K562 (cell line): ENCODE measurements around the gene USP20. TPM values are rescaled to one million over a fixed set of nuclear protein-coding genes. Genes with fewer than 3 reads are reported as not detected.

Experiments used
- EWSR1 ChIP-seq: fragments of 450-650 bp; IDR thresholded peaks from 2 replicates; pipeline ENCODE4 v1.6.1; 2018; ENCODE audit warnings: borderline replicate concordance, mild to moderate bottlenecking, low read depth, moderate library complexity; ENCODE audit not compliant: partially characterized antibody
- MTA1 ChIP-seq: fragments of 450-650 bp; IDR thresholded peaks from 2 replicates; pipeline ENCODE4 v1.6.1; 2017; ENCODE audit warnings: borderline replicate concordance
- MXI1 ChIP-seq: IDR thresholded peaks from 2 replicates; pipeline ENCODE4 v1.6.1; 2011; ENCODE audit warnings: low read depth, mild to moderate bottlenecking, improper control_type of control experiment, low read length
- NELFE ChIP-seq: IDR thresholded peaks from 2 replicates; pipeline ENCODE4 v1.6.1; 2011; ENCODE audit warnings: mild to moderate bottlenecking; ENCODE audit not compliant: insufficient read depth, insufficient read length
- PHB2 ChIP-seq: fragments of 450-650 bp; IDR thresholded peaks from 2 replicates; pipeline ENCODE4 v1.6.1; 2017; ENCODE audit warnings: low read depth
- RBM17 ChIP-seq: fragments of 200-400 bp; formaldehyde crosslinking; IDR thresholded peaks from 2 replicates; pipeline ENCODE4 v1.6.1; 2017; ENCODE audit warnings: low read depth, mild to moderate bottlenecking, low read length, borderline replicate concordance
- SMARCA4 ChIP-seq: fragments of 450-650 bp; IDR thresholded peaks from 2 replicates; pipeline ENCODE4 v1.6.1; 2016
- SP1 ChIP-seq: sonication (generic); formaldehyde crosslinking; IDR thresholded peaks from 2 replicates; pipeline ENCODE4 v1.8.1; 2022; ENCODE audit warnings: mild to moderate bottlenecking, missing genetic modification reagents
- TEAD1 ChIP-seq, 2 experiments: fragments of 450-650 bp in 1 of 2; sonication (generic) in 1 of 2; formaldehyde crosslinking; IDR thresholded peaks; 2 replicates each; pipeline versions ENCODE4 v1.4.0 to v1.8.0; 2020 to 2022; ENCODE audit warnings: mild to moderate bottlenecking in 2 of 2, missing genetic modification reagents in 1 of 2
- TRIM24 ChIP-seq, 2 experiments: fragments of 450-650 bp; IDR thresholded peaks; 2 replicates each; pipeline ENCODE4 v1.6.1; 2016
- YY1 ChIP-seq, 3 experiments: IDR thresholded peaks; 2 replicates each; pipeline ENCODE4 v1.6.1; 2011; ENCODE audit warnings: low read length in 2 of 3, mild to moderate bottlenecking in 2 of 3, moderate library complexity in 2 of 3, borderline replicate concordance in 1 of 3, control low read depth in 1 of 3, low read depth in 1 of 3; ENCODE audit not compliant: insufficient read depth in 3 of 3, insufficient replicate concordance in 2 of 3, control insufficient read depth in 1 of 3, insufficient read length in 1 of 3; ENCODE audit errors: extremely low read depth in 1 of 3
- ZNF124 ChIP-seq: sonication (generic); formaldehyde crosslinking; IDR thresholded peaks from 2 replicates; pipeline ENCODE4 v1.8.1; 2022; ENCODE audit warnings: missing genetic modification reagents
- ZNF133 ChIP-seq: fragments of 250-450 bp; sonication (Bioruptor Pico); IDR thresholded peaks from 2 replicates; pipeline ENCODE4 v1.4.0; 2020; ENCODE audit warnings: mild to moderate bottlenecking
- ZNF140 ChIP-seq: fragments of 250-450 bp; sonication (Bioruptor Pico); IDR thresholded peaks from 2 replicates; pipeline ENCODE4 v1.8.0; 2021; ENCODE audit warnings: moderate library complexity, mild to moderate bottlenecking, inconsistent platforms
- ZNF174 ChIP-seq: fragments of 250-450 bp; sonication (Bioruptor Pico); IDR thresholded peaks from 2 replicates; pipeline ENCODE4 v1.4.0; 2020; ENCODE audit warnings: mild to moderate bottlenecking
- ZNF184 ChIP-seq: sonication (generic); formaldehyde crosslinking; IDR thresholded peaks from 2 replicates; pipeline ENCODE4 v1.5.0; 2020; ENCODE audit warnings: missing genetic modification reagents
- ZNF354B ChIP-seq: fragments of 250-450 bp; sonication (Bioruptor Pico); IDR thresholded peaks from 2 replicates; pipeline ENCODE4 v1.4.0; 2020
- ZNF408 ChIP-seq: fragments of 250-450 bp; sonication (Bioruptor Pico); IDR thresholded peaks from 2 replicates; pipeline ENCODE4 v1.4.0; 2020; ENCODE audit warnings: low read depth, mild to moderate bottlenecking, moderate library complexity
- polyA plus RNA-seq, 8 experiments: library from polyadenylated mRNA; depleted of rRNA in 4 of 8; stranded (reverse) in 5 of 8; unstranded in 3 of 8; fragments of >200 nt; fragmentation: Nextera tagmentation in 2 of 8; fragmentation: Illumina TruSeq in 1 of 8; extraction: Ambion mirVana in 2 of 8; extraction: Trizol in 1 of 8; gene quantifications; 2 replicates each; pipeline versions ENCODE4 v1.2.1 to v1.2.3, GENCODE V29; 2011 to 2014; ENCODE audit warnings: inconsistent platforms in 1 of 8, missing spikeins in 1 of 8
- total RNA-seq, 7 experiments: library from RNA; depleted of rRNA in 6 of 7; stranded (reverse); fragments of >200 nt in 6 of 7; fragmentation: Illumina TruSeq in 2 of 7; extraction: Trizol in 2 of 7; gene quantifications; 2 replicates each; pipeline versions ENCODE4 v1.2.1 to v1.2.3, GENCODE V29; 2011 to 2021; ENCODE audit warnings: low replicate concordance in 1 of 7
- TF ChIP-seq, protein P1 (sequence below): fragments of 450-650 bp; IDR thresholded peaks from 2 replicates; pipeline ENCODE4 v1.6.1; 2018; ENCODE audit not compliant: partially characterized antibody
- TF ChIP-seq, protein P2 (sequence below), 2 experiments: fragments of 200-800 bp in 1 of 2; sonication (Bioruptor generic) in 1 of 2; sonication (generic) in 1 of 2; formaldehyde crosslinking in 1 of 2; IDR thresholded peaks in 1 of 2; conservative IDR thresholded peaks in 1 of 2; 2 replicates each; pipeline versions ENCODE4 v1.5.0 to v1.6.1; 2016 to 2020; ENCODE audit warnings: missing compliant biosample characterization in 1 of 2, missing genetic modification characterization in 1 of 2, missing genetic modification reagents in 1 of 2
- TF ChIP-seq, protein P3 (sequence below): sonication (generic); formaldehyde crosslinking; IDR thresholded peaks from 2 replicates; pipeline ENCODE4 v1.8.1; 2023; ENCODE audit warnings: mild to moderate bottlenecking, missing genetic modification reagents

USP20 gene
- total and polyA plus RNA-seq, 9 of the 15 experiments (the other 6 are each of a cell fraction or from before 2014, with no cell fraction given) = 1.9 to 136 (median 49.1) TPM

DNA sequence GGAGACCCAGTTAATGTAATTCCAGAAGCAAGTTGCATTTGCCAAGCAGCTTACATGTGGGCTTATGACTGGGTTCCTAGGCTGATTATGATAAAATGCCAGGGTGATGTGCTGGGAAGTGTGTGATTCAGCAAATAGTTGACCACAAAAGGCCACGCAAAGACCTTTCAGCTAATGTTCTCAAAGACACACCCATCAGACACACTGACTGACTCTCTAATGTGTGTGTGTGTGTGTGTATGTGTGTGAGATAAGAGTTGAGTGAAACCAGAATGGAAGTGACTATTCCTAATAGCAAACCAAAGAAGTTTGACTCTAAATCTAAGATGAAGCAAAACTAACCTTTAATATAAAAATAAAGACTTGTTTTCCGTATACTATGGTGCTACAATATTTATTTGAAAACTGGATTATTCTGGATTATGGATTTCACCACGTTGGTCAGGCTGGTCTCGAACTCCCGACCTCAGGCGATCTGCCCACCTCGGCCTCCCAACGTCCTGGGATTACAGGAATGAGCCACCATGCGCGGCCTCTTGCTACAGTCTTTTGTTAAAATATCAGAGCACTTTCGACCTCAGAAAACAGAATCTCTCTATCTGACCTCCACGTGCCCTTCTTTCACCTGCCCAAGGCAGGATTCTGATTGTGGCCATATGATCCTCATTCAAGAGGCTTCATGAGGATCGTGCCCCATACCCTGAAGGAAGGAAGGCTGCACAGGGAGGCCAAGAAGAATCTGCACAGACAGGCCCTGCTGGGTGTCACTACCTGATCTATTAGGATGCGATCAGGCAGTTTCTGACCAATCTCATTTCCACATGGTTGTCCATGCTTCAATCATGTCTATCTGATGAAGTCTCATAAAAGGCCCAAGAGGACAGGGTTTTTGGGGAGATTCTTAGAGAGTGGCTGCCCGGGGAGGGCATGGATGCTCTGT lies 75.6 kb downstream of the USP20 start (continued):
- TF ChIP-seq, protein P1, sequence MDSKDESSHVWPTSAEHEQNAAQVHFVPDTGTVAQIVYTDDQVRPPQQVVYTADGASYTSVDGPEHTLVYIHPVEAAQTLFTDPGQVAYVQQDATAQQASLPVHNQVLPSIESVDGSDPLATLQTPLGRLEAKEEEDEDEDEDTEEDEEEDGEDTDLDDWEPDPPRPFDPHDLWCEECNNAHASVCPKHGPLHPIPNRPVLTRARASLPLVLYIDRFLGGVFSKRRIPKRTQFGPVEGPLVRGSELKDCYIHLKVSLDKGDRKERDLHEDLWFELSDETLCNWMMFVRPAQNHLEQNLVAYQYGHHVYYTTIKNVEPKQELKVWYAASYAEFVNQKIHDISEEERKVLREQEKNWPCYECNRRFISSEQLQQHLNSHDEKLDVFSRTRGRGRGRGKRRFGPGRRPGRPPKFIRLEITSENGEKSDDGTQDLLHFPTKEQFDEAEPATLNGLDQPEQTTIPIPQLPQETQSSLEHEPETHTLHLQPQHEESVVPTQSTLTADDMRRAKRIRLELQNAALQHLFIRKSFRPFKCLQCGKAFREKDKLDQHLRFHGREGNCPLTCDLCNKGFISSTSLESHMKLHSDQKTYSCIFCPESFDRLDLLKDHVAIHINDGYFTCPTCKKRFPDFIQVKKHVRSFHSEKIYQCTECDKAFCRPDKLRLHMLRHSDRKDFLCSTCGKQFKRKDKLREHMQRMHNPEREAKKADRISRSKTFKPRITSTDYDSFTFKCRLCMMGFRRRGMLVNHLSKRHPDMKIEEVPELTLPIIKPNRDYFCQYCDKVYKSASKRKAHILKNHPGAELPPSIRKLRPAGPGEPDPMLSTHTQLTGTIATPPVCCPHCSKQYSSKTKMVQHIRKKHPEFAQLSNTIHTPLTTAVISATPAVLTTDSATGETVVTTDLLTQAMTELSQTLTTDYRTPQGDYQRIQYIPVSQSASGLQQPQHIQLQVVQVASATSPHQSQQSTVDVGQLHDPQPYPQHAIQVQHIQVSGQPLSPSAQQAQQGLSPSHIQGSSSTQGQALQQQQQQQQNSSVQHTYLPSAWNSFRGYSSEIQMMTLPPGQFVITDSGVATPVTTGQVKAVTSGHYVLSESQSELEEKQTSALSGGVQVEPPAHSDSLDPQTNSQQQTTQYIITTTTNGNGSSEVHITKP = peak; percentile 24
- TF ChIP-seq TRIM24 (IDR thresholded peaks at IDR 0.05) (peak; percentile 53 to 82; a peak in 2 of 4 replicates), ZNF133 (no peak), ZNF124 (CRISPR knock-in tag) (no peak), ZNF354B (no peak), YY1 (IDR thresholded peaks at IDR 0.05; ENCODE audit: borderline replicate concordance in 1 of 3, control insufficient read depth in 1 of 3, extremely low read depth in 1 of 3, insufficient read depth in 3 of 3, insufficient read length in 1 of 3, insufficient replicate concordance in 2 of 3, low read depth in 1 of 3, low read length in 2 of 3) (no peak), MTA1 (peak; percentile 74), ZNF140 (no peak), SMARCA4 (peak; percentile 99), TEAD1 (CRISPR knock-in tag; IDR thresholded peaks at IDR 0.05) (peak; percentile 89 to 91), SP1 (CRISPR knock-in tag) (0 out of 2 replicates have a peak, but pooled peaks have one; percentile 35), ZNF174 (CRISPR knock-in tag) (no peak), EWSR1 (no peak), NELFE (no peak), MXI1 (0 out of 2 replicates have a peak, but pooled peaks have one; percentile 39), PHB2 (peak; percentile 70; the same call in 1 of the 2 replicates), ZNF408 (CRISPR knock-in tag) (no peak), ZNF184 (CRISPR knock-in tag) (no peak), RBM17 (no peak)
- TF ChIP-seq, protein P2, sequence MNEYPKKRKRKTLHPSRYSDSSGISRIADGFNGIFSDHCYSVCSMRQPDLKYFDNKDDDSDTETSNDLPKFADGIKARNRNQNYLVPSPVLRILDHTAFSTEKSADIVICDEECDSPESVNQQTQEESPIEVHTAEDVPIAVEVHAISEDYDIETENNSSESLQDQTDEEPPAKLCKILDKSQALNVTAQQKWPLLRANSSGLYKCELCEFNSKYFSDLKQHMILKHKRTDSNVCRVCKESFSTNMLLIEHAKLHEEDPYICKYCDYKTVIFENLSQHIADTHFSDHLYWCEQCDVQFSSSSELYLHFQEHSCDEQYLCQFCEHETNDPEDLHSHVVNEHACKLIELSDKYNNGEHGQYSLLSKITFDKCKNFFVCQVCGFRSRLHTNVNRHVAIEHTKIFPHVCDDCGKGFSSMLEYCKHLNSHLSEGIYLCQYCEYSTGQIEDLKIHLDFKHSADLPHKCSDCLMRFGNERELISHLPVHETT (CRISPR knock-in tag; conservative IDR thresholded peaks at IDR 0.05 in 1 of 2, IDR thresholded peaks at IDR 0.05 in 1 of 2) = no peak; a peak in 1 of 4 replicates
- TF ChIP-seq, protein P3, sequence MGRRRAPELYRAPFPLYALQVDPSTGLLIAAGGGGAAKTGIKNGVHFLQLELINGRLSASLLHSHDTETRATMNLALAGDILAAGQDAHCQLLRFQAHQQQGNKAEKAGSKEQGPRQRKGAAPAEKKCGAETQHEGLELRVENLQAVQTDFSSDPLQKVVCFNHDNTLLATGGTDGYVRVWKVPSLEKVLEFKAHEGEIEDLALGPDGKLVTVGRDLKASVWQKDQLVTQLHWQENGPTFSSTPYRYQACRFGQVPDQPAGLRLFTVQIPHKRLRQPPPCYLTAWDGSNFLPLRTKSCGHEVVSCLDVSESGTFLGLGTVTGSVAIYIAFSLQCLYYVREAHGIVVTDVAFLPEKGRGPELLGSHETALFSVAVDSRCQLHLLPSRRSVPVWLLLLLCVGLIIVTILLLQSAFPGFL (CRISPR knock-in tag) = no peak
